Tibial nerve (tissue), 4 donors: Measurements from ENCODE around the gene CNST. TPM values are rescaled to one million over a fixed set of nuclear protein-coding genes. Genes with fewer than 3 reads are reported as not detected.
"Not testable (repeated sequence)": the region's sequence is repeated elsewhere in the genome, so short reads cannot be mapped to it uniquely, and the experiment has no call there.

Experiments used
- DNase-seq, 2 donors: peaks; one replicate each; pipeline ENCODE4 v3.0.0-alpha.2; 2019; ENCODE audit warnings: low spot score in 2 of 2
- H3K27ac ChIP-seq, 4 donors: fragments of 200-600 bp; sonication (generic) in 3 of 4; one replicate each; pipeline ENCODE4 v1.5.1; 2017 to 2019; ENCODE audit warnings: mild to moderate bottlenecking in 1 of 4
- H3K27me3 ChIP-seq, 2 donors: fragments of 200-600 bp; sonication (generic) in 1 of 2; one replicate each; pipeline versions ENCODE4 v1.5.1 to v1.6.0; 2017 to 2019
- H3K36me3 ChIP-seq, 3 donors: fragments of 200-600 bp; sonication (generic); one replicate each; pipeline ENCODE4 v1.5.1; 2018 to 2019
- H3K4me1 ChIP-seq, 4 donors: fragments of 200-600 bp; sonication (generic) in 3 of 4; one replicate each; pipeline ENCODE4 v1.5.1; 2017 to 2019
- H3K4me3 ChIP-seq, 4 donors: fragments of 200-600 bp; sonication (generic) in 3 of 4; one replicate each; pipeline ENCODE4 v1.5.1; 2017 to 2019; ENCODE audit warnings: mild to moderate bottlenecking in 1 of 4, moderate library complexity in 1 of 4
- H3K9me3 ChIP-seq, 4 donors: fragments of 200-600 bp; sonication (generic) in 3 of 4; one replicate each; pipeline ENCODE4 v1.5.1; 2017 to 2019
- CTCF ChIP-seq, 5 experiments: fragments of 200-600 bp in 3 of 5; fragments of 450-650 bp in 2 of 5; sonication (generic) in 3 of 5; IDR thresholded peaks; one replicate each; pipeline ENCODE4 v1.5.1; 2016 to 2019; ENCODE audit warnings: antibody characterized with exemption in 5 of 5, mild to moderate bottlenecking in 3 of 5, moderate library complexity in 2 of 5
- EP300 ChIP-seq, 2 donors: sonication (generic); formaldehyde crosslinking; IDR thresholded peaks; one replicate each; pipeline ENCODE4 v1.6.1; 2017; ENCODE audit warnings: antibody characterized with exemption in 2 of 2, mild to moderate bottlenecking in 1 of 2
- POLR2A ChIP-seq, 2 donors: fragments of 450-650 bp; IDR thresholded peaks; one replicate each; pipeline ENCODE4 v1.6.1; 2017; ENCODE audit warnings: antibody characterized with exemption in 2 of 2, mild to moderate bottlenecking in 2 of 2, moderate library complexity in 2 of 2
- WGBS, 2 donors: methylation state at CpG; one replicate each; pipeline ENCODE4 v1.1.5; 2018; 5-methylcytosine and 5-hydroxymethylcytosine counted together
- small RNA-seq: library from RNA; depleted of rRNA; stranded (forward); fragments of <200 nt; gene quantifications from one replicate; pipeline ENCODE3, GENCODE V24; 2016
- total RNA-seq, 4 donors: library from RNA; depleted of rRNA; stranded (reverse); fragments of >200 nt; gene quantifications; one replicate each; pipeline ENCODE4 v1.1.0, GENCODE V29; 2016

Gene CNST
- total RNA-seq, 4 donors from 2014 or later: 16.5 to 20.3 (median 17.9) TPM

DNA sequence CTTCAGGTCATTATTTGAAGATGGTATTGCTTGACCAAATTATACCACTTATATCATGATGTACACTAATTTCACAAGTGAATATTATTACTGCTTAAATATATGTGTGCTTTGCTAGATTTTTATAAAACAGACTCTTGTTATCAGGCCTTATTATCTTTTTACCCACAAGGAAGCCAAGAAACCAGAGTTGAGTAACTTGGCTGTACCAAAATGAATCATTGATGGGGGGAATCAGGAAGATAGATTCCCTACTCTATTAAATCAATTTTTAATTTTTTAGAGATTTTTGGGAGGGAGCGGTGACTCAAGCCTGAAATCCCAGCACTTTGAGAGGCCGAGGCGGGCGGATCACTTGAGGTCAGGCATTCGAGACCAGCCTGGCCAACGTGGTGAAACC lies 141.9 kb downstream of the CNST start:
- DNase-seq: no peak
- Histone ChIP-seq H3K36me3 (no peaks in the 10 kb centered on the region), H3K27ac (no peak overlapping the region), H3K4me1 (no peaks in the 10 kb centered on the region), H3K9me3 (no peaks in the 10 kb centered on the region), H3K27me3 (no peaks in the 10 kb centered on the region), H3K4me3 (no peak overlapping the region)
- TF ChIP-seq POLR2A (IDR thresholded peaks at IDR 0.05) (no peak), EP300 (IDR thresholded peaks at IDR 0.05) (no peak), CTCF (IDR thresholded peaks at IDR 0.05) (no peak)
- WGBS, 2 donors: 89 to 90% methylated on average over 6 of the region's 6 CpGs

GRCh38 chr1:246709196-246709595 lies 142.9 kb downstream of the CNST start:
- Histone ChIP-seq H3K27ac (no peak overlapping the region), H3K36me3 (no peaks in the 10 kb centered on the region), H3K4me1 (no peaks in the 10 kb centered on the region), H3K27me3 (no peaks in the 10 kb centered on the region), H3K4me3 (no peak overlapping the region), H3K9me3 (no peaks in the 10 kb centered on the region)
- WGBS, 2 donors: 91 to 99% methylated on average over 4 of the region's 4 CpGs
- DNase-seq: no peak
- TF ChIP-seq CTCF (IDR thresholded peaks at IDR 0.05): no peak
- no peak for TF ChIP-seq POLR2A (IDR thresholded peaks at IDR 0.05)
- TF ChIP-seq EP300 (IDR thresholded peaks at IDR 0.05): no peak

- Histone ChIP-seq H3K36me3 (no peaks in the 10 kb centered on the region), H3K9me3 (no peaks in the 10 kb centered on the region), H3K27me3 (no peaks in the 10 kb centered on the region), H3K4me3 (no peak overlapping the region), H3K4me1 (no peaks in the 10 kb centered on the region), H3K27ac (no peak overlapping the region)
- TF ChIP-seq EP300 (IDR thresholded peaks at IDR 0.05): no peak
- no peak for TF ChIP-seq POLR2A (IDR thresholded peaks at IDR 0.05)
- no peak for TF ChIP-seq CTCF (IDR thresholded peaks at IDR 0.05)
- no peak for DNase-seq
- 46 to 53% methylated on average over 2 of the region's 2 CpGs for WGBS, 2 donors
Measured at GRCh38 chr1:246709835-246710234, 143.6 kb downstream of the CNST start.

DNA sequence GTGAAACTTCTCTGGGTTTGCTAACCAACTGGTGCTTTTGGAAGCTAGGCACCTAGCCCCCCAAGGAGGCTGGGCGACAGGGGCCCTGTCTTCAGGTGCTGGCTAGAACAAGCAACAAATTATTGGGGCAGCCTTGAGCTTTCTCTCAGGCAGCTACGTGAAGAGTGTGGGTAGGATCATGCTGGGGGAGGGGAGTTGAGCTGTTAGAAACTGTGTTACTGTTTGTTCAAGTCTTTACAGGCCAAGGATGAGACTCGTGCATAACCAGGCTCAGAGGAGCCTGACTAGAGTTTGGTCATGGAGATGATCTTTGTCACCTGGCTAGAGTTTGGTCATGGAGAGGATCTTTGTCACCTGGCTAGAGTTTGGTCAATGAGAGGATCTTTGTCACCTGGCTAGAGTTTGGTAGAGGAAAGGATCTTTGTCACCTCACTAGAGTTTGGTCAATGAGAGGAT lies 145.3 kb downstream of the CNST start:
- H3K36me3 ChIP-seq: no peaks in the 10 kb centered on the region
- DNase-seq: no peak
- no peak overlapping the region for H3K4me3 ChIP-seq
- H3K4me1 ChIP-seq: no peaks in the 10 kb centered on the region
- TF ChIP-seq EP300 (IDR thresholded peaks at IDR 0.05) (no peak), POLR2A (IDR thresholded peaks at IDR 0.05) (no peak), CTCF (IDR thresholded peaks at IDR 0.05) (no peak)
- no peaks in the 10 kb centered on the region for H3K27me3 ChIP-seq
- 81 to 86% methylated on average over 3 of the region's 3 CpGs for WGBS, 2 donors
- H3K27ac ChIP-seq: no peak overlapping the region
- no peaks in the 10 kb centered on the region for H3K9me3 ChIP-seq

GRCh38 chr1:246712428-246712827 lies 146.2 kb downstream of the CNST start:
- not testable (repeated sequence) for H3K9me3 ChIP-seq, H3K27me3 ChIP-seq, H3K27ac ChIP-seq, DNase-seq, H3K4me3 ChIP-seq, H3K4me1 ChIP-seq, H3K36me3 ChIP-seq
- WGBS, 2 donors: 93 to 94% methylated on average over 5 of the region's 5 CpGs

Small RNAs within 50 kb of the gene (small RNA-seq; reads per million reads assigned to genes)
- gene AL356583.2 (not detected), gene AL591623.2 (not detected)

Other genes with a start within 250 kb of the CNST start
- gene SMYD3, start 59.2 kb upstream of the CNST start, total RNA-seq: 10 to 100 TPM; 22.2 to 30.3 (median 27.0) TPM
- gene TFB2M, start 195 bp upstream of the CNST start, total RNA-seq: 1 to 10 TPM; 4.2 to 8.8 (median 7.6) TPM
- 100 to 1,000 TPM in 1 of 4 donors, 10 to 100 TPM in 3; 61.2 to 109 (median 74.6) TPM for gene SCCPDH, start 158.0 kb downstream of the CNST start, total RNA-seq